IPS-11a (cell line): ENCODE results near the gene KRTAP5-4.

Experiments
- H3K4me3 ChIP-seq: one replicate; pipeline ENCODE4 v1.5.1; 2013; ENCODE audit warnings: low read depth, low read length, control low read depth

KRTAP5-4 gene

DNA sequence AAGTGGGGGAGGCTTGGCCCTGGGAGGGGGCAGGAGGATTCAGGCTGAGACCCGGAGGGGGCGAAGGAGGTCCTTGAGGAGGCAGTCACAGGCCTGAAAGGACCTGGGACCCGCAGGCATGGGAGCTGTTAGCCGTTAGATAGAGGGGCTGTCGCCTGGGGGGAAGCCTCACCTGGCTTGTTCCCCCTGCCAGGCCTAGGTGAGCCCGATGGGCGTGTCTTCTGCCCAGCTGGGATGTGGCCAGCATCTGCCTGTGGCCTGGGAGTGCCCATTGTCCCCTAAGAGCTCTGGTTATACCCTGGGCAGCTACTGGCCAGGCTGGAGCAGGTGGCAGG is 48.1 kb downstream of the KRTAP5-4 start:
- H3K4me3 ChIP-seq: peak overlapping the region; percentile 25

DNA sequence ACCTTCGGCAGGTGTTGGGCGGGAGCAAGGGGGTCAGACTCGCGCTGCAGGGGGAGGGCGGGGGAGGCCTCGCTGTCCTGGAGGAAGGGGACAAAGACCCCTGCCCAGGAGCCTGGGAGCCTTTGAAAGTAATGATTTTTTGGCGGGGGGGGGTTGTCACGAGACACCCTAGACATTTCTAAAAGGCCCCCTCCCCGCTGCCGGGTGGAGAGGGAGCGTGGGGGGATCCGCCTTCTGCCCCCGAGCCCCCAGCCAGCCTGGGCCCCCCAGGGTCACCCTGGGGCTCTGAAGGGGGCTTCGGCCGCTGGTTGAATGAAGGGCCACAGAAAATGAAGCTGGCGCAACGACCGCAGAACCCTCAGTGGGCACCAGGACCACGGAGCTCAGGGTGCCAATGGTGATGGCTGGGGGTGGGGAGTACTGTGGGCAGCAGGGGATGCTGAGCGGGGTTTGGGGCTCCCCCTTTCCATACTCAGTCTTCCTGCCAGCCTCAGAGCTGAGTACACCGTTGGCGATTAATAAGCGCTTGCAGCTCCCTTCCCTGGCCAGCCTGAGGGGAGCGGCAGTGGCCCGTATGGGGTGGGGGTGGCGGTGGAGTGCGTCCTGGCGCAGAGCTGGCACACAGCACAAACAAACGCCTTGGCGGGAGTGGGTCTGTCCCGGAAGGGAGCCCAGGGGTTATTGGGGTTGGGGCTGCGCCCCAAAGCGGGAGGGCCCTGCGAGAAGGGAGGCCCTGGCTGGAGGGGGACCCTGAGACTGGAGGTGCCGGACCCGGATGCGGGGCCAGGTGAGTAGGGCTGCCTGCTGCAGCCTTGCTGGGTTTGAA is 48.6 kb downstream of the KRTAP5-4 start:
- peak overlapping the region; percentile 25 for H3K4me3 ChIP-seq

DNA sequence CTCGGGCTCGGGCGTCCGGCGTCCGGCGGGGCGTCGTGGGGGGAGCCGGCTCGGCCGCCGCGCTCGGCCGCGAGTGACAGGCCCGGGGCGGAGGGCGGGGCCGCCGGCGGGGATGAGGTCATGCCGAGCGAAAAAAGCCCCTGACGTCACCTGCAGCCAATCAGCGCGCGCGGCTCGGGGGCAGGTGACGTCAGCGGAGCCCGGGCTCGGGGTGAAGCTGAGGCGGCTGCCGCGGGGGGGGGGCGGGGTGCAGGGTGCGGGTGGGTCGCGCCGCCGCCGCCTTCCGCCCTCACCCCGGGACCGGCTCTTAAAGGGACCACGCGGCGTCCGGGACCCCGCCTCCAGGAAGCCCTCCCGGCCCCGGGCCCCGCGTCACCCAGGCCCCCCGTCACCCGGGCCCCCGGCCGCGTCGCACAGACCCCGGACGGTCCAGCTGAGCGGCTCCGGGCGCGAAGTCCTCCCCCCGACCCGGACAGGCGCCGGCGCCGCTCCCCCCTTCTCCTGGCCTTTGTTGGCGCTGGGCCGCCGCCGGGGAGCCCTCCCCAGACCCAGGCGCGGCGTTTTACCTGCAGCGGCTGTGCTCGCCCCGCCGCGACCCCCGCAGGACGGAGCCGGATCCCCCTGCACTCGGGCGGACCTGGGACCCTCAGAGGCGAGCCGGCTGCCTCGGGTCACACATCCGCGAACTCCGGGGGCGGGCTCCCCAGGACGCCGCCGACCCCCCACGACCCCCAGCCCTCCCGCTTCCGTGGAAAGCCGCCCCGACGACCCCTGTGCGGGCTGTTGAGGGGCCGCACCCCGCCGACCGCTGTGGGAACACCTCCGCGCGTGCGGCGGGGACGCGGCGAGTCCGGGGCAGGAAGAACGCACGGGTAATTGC is 49.5 kb downstream of the KRTAP5-4 start, which contains the start of gene DUSP8:
TSS of gene DUSP8 (minus strand) at position 75 of the 880 bp plus-strand sequence. CDS start 6,445 bp downstream, outside the sequence.
- peak within 1 kb of the TSS; percentile 50 for H3K4me3 ChIP-seq

GRCh38 chr11:1571760-1572196 is 50.2 kb downstream of the KRTAP5-4 start:
- H3K4me3 ChIP-seq: peak overlapping the region; percentile 50
